Stimulated activated CD4-positive, alpha-beta T cell treated with anti-CD3 and anti-CD28 coated beads, Interleukin-4, amount 100 ng/mL, for 24 hours (primary cell): ENCODE data around the gene ACER2.
"Not testable (repeated sequence)": the region's sequence is repeated elsewhere in the genome, so short reads cannot be mapped to it uniquely, and the experiment has no call there.

Source experiments
- DNase-seq: peaks from one replicate; pipeline ENCODE4 v3.0.0-alpha.2; 2020

The ACER2 gene

GRCh38 chr9:19408693-19409400, at the start of gene ACER2:
ACER2 (plus strand) TSS chr9:19409009; CDS start chr9:19409085, 76 bp downstream.
- peak; percentile 93 for DNase-seq

DNA sequence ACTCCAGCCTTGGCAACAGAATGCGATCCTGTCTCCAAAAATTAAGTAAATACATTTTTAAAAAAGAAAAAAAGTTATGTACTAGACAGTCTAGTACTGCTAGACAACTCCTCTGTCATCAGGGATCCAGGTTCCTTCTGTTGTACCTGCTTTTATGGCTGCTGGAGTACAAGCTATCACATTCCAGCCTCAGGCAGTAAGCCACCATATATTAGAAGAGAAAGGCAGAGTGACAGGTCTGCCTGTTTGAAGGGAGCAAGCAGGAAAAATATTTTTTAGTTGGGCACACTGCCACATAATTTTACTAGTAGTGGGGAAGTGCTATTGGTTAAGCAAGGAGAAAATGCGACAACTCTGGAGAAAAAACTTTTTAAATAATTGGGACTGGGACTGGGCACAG, 39.7 kb upstream of the ACER2 start:
- DNase-seq: no peak

GRCh38 chr9:19371942-19372341, 36.9 kb upstream of the ACER2 start:
- no peak for DNase-seq

DNA sequence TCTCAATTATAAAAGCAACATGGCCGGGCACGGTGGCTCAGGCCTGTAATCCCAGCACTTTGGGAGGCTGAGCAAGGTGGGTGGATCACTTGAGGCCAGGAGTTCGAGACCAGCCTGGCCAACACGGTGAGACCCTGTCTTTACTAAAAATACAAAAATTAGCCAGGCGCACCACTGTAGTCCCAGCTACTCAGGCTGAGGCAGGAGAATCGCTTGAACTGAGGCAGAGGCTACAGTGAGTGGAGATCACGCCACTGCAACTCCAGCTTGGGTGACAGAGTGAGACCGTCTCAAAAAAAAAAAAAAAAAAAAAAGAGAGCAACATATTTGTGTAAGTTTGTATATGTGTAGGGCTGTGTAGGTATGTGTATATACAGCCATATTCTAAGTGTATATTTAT, 36.2 kb upstream of the ACER2 start:
- DNase-seq: no peak

GRCh38 chr9:19373527-19373926, 35.3 kb upstream of the ACER2 start:
- DNase-seq: no peak

- DNase-seq: no peak
Observed at GRCh38 chr9:19375538-19375937, 33.3 kb upstream of the ACER2 start.

DNA sequence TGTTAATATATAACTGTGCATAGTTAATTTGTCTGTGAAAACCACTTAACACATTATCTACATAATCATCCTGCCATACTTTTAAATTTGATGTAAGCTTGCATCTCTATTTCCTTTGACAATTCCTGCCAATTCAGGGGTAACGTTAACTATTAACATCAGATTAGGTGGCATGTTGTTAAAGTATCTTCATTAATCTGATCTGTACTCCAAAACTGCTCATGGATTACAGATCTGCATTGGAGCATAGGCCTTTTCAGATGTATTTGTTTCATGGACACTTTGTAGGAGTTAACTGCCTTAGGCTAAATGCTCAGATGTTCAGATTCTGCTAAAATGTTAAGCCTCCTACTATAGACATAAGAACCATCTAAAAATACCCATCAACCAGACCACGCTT, 31.9 kb upstream of the ACER2 start:
- DNase-seq: no peak

GRCh38 chr9:19378164-19378563, 30.6 kb upstream of the ACER2 start:
- DNase-seq: no peak

DNA sequence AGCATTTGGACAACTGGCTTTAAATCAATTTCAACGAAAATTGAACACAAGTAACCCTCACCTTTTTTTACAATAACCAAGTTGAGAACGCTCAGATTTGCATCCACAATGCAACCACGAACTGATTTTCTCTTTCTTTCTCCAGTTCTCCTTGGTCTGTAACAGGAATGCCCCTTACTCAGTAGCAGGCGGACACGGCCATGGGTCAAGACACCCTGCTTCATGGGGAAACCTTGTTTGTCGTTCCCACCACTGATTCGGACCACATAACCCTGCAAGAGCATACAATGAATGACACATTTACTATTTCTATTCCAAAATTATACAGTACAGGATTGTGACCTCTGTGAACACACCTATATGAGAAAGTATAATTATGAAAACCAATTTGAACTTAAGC, 30.2 kb upstream of the ACER2 start:
- peak; percentile 10 for DNase-seq

- no peak for DNase-seq
Observed at GRCh38 chr9:19379283-19379682, 29.5 kb upstream of the ACER2 start.

GRCh38 chr9:19379697-19380046, 29.1 kb upstream of the ACER2 start:
- peak; percentile 49 for DNase-seq

- DNase-seq: no peak
Observed at GRCh38 chr9:19380826-19381075, 28.1 kb upstream of the ACER2 start.

GRCh38 chr9:19381656-19382055, 27.2 kb upstream of the ACER2 start:
- DNase-seq: no peak

GRCh38 chr9:19385212-19385611, 23.6 kb upstream of the ACER2 start:
- not testable (repeated sequence) for DNase-seq

GRCh38 chr9:19385786-19386501, 22.9 kb upstream of the ACER2 start:
- no peak for DNase-seq

- DNase-seq: no peak
Observed at GRCh38 chr9:19386502-19387044, 22.2 kb upstream of the ACER2 start.

- no peak for DNase-seq
Observed at GRCh38 chr9:19387317-19387716, 21.5 kb upstream of the ACER2 start.

- DNase-seq: not testable (repeated sequence)
Observed at GRCh38 chr9:19389539-19389938, 19.3 kb upstream of the ACER2 start.

GRCh38 chr9:19397845-19398244, 11.0 kb upstream of the ACER2 start:
- no peak for DNase-seq

- DNase-seq: not testable (repeated sequence)
Observed at GRCh38 chr9:19403231-19403630, 5.6 kb upstream of the ACER2 start.

DNA sequence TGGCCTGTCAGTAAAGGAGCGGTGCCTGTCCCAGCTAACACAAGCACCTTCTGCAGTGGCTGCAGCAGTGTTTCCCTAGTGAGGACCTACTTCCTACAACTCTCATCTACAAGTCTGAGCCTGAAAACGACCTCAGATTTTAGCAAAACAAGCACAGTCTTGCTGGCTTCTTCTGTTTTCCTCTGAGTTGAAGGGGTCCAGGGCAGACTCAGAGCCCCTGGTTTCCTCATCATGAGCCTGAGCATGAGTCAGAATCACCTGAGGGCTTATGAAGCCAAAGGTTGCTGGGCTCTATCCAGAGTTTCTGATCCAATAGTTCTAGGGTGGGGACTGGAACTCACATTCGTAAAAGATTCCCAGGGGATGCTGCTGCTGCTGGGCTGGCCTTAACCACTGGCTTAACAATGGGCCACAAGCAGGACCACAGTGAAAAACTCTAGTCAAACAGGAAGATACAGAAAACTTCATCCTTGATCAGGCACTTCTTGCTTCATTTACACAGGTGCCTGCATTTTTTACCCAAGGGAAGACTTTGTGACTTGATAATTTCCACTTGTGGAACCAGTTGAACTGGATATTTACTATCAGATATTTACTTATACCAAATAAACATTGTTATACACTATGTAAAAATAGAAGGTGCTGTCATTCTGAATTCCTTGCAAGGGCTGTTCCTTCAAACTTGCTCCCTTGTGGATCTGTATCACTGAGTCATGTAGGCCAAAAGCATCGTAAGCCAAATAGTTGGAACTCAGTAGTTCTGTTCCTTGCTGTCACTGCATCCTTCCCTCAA, 4.3 kb upstream of the ACER2 start:
- no peak for DNase-seq

DNA sequence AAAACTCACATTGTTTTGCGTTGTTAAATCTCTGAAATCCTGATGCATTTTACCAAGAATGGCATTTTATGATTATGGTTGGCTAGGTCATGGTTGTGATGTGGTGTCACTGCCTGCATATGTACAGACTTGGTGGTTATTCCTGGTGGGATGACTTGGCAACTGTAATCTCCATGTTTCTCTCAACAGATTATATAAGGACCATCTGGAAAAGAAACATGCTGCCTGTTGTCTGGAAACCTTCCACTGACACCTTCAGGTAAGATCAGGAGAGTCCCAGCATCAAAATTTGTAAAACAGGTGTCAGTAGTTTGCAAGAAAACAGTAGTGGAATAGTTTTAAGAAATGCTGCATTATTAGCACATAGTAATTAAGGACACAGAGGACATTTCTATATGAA, 3.0 kb upstream of the ACER2 start:
- DNase-seq: no peak

- DNase-seq: peak; percentile 9
Observed at GRCh38 chr9:19408316-19408692, 505 bp upstream of the ACER2 start.
